HepG2 (cell line): ENCODE data around the gene TBX6. TPM values are rescaled to one million over a fixed set of nuclear protein-coding genes. Genes with fewer than 3 reads are reported as not detected.

Source experiments
- CREB1 ChIP-seq, 2 experiments: fragments of 450-650 bp in 1 of 2; IDR thresholded peaks; 2 replicates each; pipeline ENCODE4 v1.6.1; 2016 to 2017; ENCODE audit warnings: control low read depth in 1 of 2, mild to moderate bottlenecking in 1 of 2, missing compliant biosample characterization in 1 of 2, missing genetic modification characterization in 1 of 2
- MYC ChIP-seq: sonication (generic); formaldehyde crosslinking; IDR thresholded peaks from 2 replicates; pipeline ENCODE4 v1.9.0; 2021; ENCODE audit warnings: missing genetic modification reagents, borderline replicate concordance
- NCOA2 ChIP-seq: sonication (generic); formaldehyde crosslinking; IDR thresholded peaks from 2 replicates; pipeline ENCODE4 v1.8.0; 2022; ENCODE audit warnings: inconsistent platforms
- NR2C2 ChIP-seq: sonication (generic); formaldehyde crosslinking; IDR thresholded peaks from 2 replicates; pipeline ENCODE4 v1.4.0; 2020; ENCODE audit warnings: missing genetic modification reagents, mild to moderate bottlenecking, moderate library complexity, borderline replicate concordance
- RARG ChIP-seq: sonication (generic); formaldehyde crosslinking; IDR thresholded peaks from 2 replicates; pipeline ENCODE4 v1.4.0; 2020; ENCODE audit warnings: low read depth, mild to moderate bottlenecking, missing genetic modification reagents
- TBP ChIP-seq: sonication (generic); formaldehyde crosslinking; IDR thresholded peaks from 2 replicates; pipeline ENCODE4 v1.5.0; 2020; ENCODE audit warnings: missing genetic modification reagents
- THAP11 ChIP-seq: IDR thresholded peaks from 2 replicates; pipeline ENCODE4 v1.6.1; 2016; ENCODE audit warnings: missing biosample characterization, missing genetic modification reagents
- ZC3H13 ChIP-seq: sonication (generic); formaldehyde crosslinking; IDR thresholded peaks from 2 replicates; pipeline ENCODE4 v1.8.1; 2023; ENCODE audit warnings: mild to moderate bottlenecking, missing genetic modification reagents, moderate library complexity
- ZNF24 ChIP-seq: fragments of 450-650 bp; IDR thresholded peaks from 2 replicates; pipeline ENCODE4 v1.6.1; 2017; ENCODE audit warnings: antibody characterized with exemption, mild to moderate bottlenecking
- ZNF543 ChIP-seq: sonication (generic); formaldehyde crosslinking; IDR thresholded peaks from 2 replicates; pipeline ENCODE4 v1.4.0; 2020; ENCODE audit warnings: mild to moderate bottlenecking, missing genetic modification reagents
- ZNF75D ChIP-seq: sonication (generic); formaldehyde crosslinking; IDR thresholded peaks from 2 replicates; pipeline ENCODE4 v1.8.1; 2023; ENCODE audit warnings: missing genetic modification reagents, mild to moderate bottlenecking, borderline replicate concordance
- polyA plus RNA-seq, 8 experiments: library from polyadenylated mRNA; depleted of rRNA in 3 of 8; stranded (reverse) in 7 of 8; unstranded in 1 of 8; fragments of >200 nt; fragmentation: Illumina TruSeq in 4 of 8; extraction: Trizol in 4 of 8; gene quantifications; 2 replicates each; pipeline versions ENCODE4 v1.2.1 to v1.2.3, GENCODE V29; 2011 to 2016; ENCODE audit warnings: low read depth in 4 of 8, missing spikeins in 1 of 8, mixed read lengths in 1 of 8; ENCODE audit not compliant: insufficient read depth in 1 of 8
- total RNA-seq, 5 experiments: library from RNA; depleted of rRNA; stranded (reverse); fragments of >200 nt; fragmentation: Illumina TruSeq; extraction: Trizol; gene quantifications; 2 replicates each; pipeline ENCODE4 v1.2.3, GENCODE V29; 2016; ENCODE audit warnings: low read depth in 1 of 5
- TF ChIP-seq, protein P1 (sequence below): sonication (generic); formaldehyde crosslinking; IDR thresholded peaks from 2 replicates; pipeline ENCODE4 v1.4.0; 2020; ENCODE audit warnings: missing genetic modification reagents, borderline replicate concordance
- TF ChIP-seq, protein P2 (sequence below): sonication (generic); formaldehyde crosslinking; IDR thresholded peaks from 2 replicates; pipeline ENCODE4 v1.5.0; 2020; ENCODE audit warnings: mild to moderate bottlenecking, low read depth, missing genetic modification reagents, borderline replicate concordance
- TF ChIP-seq, protein P3 (sequence below): sonication (generic); formaldehyde crosslinking; IDR thresholded peaks from 2 replicates; pipeline ENCODE4 v1.4.0; 2020; ENCODE audit warnings: missing genetic modification reagents, borderline replicate concordance
- TF ChIP-seq, protein P4 (sequence below): sonication (generic); formaldehyde crosslinking; IDR thresholded peaks from 2 replicates; pipeline ENCODE4 v1.5.0; 2020; ENCODE audit warnings: missing genetic modification reagents, mild to moderate bottlenecking, borderline replicate concordance
- TF ChIP-seq, protein P5 (sequence below): sonication (generic); formaldehyde crosslinking; IDR thresholded peaks from 2 replicates; pipeline ENCODE4; 2020; ENCODE audit warnings: missing genetic modification reagents, mild to moderate bottlenecking, borderline replicate concordance

Gene TBX6
- total and polyA plus RNA-seq, 2 of the 13 experiments (the other 11 are each of a cell fraction or from before 2014, with no cell fraction given), result 0.24 to 0.42 TPM

DNA sequence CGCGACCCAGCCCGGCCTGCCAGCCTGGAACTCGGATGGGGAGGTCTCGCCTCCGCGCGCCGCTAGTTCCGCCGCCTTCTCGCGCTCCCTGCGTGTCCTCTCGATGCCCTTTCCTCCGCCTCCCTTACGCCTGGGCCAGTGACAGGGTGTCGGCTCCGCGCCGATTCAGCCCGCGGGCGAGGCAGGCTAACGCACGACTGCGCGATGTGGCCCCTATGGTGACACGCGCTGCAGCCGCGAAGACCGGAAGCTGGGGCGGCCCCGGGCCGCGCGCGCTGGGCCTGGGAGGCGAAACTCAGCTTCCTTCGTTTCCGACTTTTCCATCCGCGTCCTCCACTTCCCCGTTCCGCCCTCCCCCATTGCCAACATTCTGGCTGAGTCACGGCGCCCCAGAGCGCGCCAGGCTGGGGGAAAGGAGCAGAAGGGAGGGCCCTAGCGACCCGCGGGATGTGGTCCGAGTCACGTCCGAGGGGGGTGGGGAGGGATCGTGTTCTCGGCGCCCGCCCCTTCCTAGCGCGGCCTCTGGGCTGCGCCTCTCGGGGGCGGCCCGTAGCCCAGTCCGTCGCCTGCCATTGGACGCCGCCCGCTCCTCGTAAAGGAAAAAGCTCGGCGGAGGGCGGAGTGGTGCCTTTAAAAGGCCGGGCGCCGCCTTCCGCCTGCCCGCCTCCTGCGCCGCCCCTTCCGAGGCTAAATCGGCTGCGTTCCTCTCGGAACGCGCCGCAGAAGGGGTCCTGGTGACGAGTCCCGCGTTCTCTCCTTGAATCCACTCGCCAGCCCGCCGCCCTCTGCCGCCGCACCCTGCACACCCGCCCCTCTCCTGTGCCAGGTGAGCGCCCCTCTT, 26.4 kb downstream of the TBX6 start, which contains the start of gene ALDOA (continued):
- TF ChIP-seq ZNF543 (CRISPR knock-in tag) (peak; percentile 63; the same call in 1 of the 2 replicates), CREB1 (IDR thresholded peaks at IDR 0.05) (peak; percentile 78), CREB1 (CRISPR knock-in tag; IDR thresholded peaks at IDR 0.05) (peak; percentile 91), THAP11 (CRISPR knock-in tag) (peak; percentile 89), ZNF75D (CRISPR knock-in tag) (no peak), ZNF24 (peak; percentile 28; the same call in 1 of the 2 replicates), MYC (CRISPR knock-in tag) (peak; percentile 91), TBP (0 out of 2 replicates have a peak, but pooled peaks have one; percentile 32), RARG (CRISPR knock-in tag) (no peak; the same call in none of the 2 replicates), NR2C2 (CRISPR knock-in tag) (peak; percentile 78), NCOA2 (CRISPR knock-in tag) (peak; percentile 64; the same call in 1 of the 2 replicates), ZC3H13 (CRISPR knock-in tag) (no peak; the same call in 1 of the 2 replicates)
- TF ChIP-seq, protein P1, sequence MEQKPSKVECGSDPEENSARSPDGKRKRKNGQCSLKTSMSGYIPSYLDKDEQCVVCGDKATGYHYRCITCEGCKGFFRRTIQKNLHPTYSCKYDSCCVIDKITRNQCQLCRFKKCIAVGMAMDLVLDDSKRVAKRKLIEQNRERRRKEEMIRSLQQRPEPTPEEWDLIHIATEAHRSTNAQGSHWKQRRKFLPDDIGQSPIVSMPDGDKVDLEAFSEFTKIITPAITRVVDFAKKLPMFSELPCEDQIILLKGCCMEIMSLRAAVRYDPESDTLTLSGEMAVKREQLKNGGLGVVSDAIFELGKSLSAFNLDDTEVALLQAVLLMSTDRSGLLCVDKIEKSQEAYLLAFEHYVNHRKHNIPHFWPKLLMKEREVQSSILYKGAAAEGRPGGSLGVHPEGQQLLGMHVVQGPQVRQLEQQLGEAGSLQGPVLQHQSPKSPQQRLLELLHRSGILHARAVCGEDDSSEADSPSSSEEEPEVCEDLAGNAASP (CRISPR knock-in tag), result peak; percentile 73; the same call in 1 of the 2 replicates
- TF ChIP-seq, protein P2, sequence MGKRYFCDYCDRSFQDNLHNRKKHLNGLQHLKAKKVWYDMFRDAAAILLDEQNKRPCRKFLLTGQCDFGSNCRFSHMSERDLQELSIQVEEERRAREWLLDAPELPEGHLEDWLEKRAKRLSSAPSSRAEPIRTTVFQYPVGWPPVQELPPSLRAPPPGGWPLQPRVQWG (CRISPR knock-in tag), result peak; percentile 95; the same call in 1 of the 2 replicates
- TF ChIP-seq, protein P3, sequence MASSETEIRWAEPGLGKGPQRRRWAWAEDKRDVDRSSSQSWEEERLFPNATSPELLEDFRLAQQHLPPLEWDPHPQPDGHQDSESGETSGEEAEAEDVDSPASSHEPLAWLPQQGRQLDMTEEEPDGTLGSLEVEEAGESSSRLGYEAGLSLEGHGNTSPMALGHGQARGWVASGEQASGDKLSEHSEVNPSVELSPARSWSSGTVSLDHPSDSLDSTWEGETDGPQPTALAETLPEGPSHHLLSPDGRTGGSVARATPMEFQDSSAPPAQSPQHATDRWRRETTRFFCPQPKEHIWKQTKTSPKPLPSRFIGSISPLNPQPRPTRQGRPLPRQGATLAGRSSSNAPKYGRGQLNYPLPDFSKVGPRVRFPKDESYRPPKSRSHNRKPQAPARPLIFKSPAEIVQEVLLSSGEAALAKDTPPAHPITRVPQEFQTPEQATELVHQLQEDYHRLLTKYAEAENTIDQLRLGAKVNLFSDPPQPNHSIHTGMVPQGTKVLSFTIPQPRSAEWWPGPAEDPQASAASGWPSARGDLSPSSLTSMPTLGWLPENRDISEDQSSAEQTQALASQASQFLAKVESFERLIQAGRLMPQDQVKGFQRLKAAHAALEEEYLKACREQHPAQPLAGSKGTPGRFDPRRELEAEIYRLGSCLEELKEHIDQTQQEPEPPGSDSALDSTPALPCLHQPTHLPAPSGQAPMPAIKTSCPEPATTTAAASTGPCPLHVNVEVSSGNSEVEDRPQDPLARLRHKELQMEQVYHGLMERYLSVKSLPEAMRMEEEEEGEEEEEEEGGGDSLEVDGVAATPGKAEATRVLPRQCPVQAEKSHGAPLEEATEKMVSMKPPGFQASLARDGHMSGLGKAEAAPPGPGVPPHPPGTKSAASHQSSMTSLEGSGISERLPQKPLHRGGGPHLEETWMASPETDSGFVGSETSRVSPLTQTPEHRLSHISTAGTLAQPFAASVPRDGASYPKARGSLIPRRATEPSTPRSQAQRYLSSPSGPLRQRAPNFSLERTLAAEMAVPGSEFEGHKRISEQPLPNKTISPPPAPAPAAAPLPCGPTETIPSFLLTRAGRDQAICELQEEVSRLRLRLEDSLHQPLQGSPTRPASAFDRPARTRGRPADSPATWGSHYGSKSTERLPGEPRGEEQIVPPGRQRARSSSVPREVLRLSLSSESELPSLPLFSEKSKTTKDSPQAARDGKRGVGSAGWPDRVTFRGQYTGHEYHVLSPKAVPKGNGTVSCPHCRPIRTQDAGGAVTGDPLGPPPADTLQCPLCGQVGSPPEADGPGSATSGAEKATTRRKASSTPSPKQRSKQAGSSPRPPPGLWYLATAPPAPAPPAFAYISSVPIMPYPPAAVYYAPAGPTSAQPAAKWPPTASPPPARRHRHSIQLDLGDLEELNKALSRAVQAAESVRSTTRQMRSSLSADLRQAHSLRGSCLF (CRISPR knock-in tag), result peak; percentile 22; the same call in 1 of the 2 replicates
- TF ChIP-seq, protein P4, sequence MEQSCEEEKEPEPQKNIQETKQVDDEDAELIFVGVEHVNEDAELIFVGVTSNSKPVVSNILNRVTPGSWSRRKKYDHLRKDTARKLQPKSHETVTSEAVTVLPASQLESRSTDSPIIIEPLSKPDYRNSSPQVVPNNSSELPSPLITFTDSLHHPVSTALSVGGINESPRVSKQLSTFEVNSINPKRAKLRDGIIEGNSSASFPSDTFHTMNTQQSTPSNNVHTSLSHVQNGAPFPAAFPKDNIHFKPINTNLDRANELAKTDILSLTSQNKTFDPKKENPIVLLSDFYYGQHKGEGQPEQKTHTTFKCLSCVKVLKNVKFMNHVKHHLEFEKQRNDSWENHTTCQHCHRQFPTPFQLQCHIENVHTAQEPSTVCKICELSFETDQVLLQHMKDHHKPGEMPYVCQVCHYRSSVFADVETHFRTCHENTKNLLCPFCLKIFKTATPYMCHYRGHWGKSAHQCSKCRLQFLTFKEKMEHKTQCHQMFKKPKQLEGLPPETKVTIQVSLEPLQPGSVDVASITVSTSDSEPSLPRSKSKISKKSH (CRISPR knock-in tag), result peak; percentile 86
- TF ChIP-seq, protein P5, sequence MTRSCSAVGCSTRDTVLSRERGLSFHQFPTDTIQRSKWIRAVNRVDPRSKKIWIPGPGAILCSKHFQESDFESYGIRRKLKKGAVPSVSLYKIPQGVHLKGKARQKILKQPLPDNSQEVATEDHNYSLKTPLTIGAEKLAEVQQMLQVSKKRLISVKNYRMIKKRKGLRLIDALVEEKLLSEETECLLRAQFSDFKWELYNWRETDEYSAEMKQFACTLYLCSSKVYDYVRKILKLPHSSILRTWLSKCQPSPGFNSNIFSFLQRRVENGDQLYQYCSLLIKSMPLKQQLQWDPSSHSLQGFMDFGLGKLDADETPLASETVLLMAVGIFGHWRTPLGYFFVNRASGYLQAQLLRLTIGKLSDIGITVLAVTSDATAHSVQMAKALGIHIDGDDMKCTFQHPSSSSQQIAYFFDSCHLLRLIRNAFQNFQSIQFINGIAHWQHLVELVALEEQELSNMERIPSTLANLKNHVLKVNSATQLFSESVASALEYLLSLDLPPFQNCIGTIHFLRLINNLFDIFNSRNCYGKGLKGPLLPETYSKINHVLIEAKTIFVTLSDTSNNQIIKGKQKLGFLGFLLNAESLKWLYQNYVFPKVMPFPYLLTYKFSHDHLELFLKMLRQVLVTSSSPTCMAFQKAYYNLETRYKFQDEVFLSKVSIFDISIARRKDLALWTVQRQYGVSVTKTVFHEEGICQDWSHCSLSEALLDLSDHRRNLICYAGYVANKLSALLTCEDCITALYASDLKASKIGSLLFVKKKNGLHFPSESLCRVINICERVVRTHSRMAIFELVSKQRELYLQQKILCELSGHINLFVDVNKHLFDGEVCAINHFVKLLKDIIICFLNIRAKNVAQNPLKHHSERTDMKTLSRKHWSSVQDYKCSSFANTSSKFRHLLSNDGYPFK (CRISPR knock-in tag), result peak; percentile 90; the same call in 1 of the 2 replicates
